GM21447 (cell line): ENCODE results near the gene LY6G6D.
"Not testable (repeated sequence)": the region's sequence is repeated elsewhere in the genome, so short reads cannot be mapped to it uniquely, and the experiment has no call there.

ENCODE experiments used
- ATAC-seq: cut with Tn5 transposase; IDR thresholded peaks from one replicate; pipeline ENCODE4 v1.9.1; 2021; ENCODE audit not compliant: unreplicated experiment

Gene LY6G6D

DNA sequence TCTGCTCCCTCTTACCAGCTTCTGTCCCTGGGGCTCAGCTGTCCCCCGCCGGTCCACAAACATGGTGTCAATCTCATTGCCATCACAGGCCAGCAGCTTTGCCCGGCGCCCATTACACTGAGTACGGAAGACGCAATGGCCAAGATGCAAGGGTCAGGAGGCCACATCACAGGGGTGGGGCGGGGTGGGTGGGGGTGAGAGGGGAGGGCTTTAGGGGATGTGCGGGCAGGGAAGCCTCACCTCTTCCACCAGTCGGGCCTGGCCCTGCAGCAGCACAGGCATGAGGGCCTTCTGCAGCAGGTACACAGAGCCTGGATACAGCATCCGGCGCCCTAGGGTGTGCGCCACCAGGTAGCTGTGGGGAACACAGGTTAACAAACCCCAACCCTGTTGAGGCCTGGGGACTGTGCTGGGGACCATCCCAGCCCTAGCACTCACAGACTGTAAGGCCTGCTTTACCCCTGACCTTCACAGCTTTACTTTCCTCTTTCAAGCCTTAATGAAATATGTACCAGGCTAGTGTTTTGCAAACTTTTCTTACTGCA is 23.5 kb upstream of the LY6G6D start:
- no peak for ATAC-seq

DNA sequence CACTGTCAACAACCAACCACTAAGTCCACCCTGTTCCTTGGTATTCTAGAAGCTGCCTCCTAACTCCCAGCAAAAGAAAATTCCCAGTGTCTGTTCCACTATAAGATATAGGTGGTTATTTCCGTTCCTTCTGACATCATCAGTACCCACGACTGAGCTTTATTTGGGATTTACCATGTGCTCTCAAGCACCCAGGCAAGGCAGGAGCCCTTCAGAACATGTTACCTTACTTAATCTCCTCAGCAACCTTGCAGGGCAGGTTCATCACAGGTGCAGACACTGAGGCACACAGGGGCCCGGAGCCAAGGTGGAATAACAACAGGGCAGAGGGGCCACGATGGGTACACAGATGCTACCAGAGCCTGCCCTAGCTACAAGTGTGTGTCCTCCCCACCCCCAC is 22.8 kb upstream of the LY6G6D start:
- ATAC-seq: no peak

DNA sequence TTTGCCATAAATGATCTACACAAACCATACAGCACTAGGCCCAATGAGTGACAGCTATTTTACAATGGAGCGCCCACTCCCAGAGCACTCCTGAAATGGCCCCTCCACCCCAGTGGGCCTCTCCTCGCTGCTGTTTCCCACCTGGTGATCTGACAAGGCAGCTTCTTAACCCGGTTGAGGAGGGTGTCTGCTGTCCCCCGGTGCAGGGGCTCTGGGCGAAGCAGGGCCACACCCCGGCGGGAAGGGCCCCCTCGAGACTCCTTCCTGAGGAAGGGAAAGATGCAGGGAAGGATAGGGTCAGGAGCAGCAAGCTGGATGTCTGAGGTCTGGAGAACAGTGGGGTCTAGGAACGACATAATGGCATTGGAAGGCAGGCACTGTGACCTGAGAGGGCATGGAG is 22.3 kb upstream of the LY6G6D start:
- ATAC-seq: no peak

DNA sequence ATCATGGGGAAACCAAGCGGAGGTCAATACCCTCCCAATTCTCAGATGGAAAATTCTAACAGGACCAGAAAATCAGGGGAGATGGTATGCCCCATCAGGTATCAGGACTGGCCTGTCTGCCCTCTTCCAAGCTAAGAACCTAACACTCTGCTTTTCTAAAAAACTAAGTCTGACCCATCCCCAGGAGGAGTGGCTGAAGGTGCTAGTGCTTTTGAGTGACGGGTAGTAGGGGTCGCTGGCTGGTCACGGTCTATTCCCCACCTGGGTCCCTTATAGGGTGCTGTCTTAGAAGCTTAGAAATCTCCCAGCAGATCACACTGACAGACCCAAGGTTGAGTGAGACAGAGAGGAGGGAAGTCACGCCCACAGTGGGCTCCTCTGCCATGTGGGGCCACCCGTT is 21.6 kb upstream of the LY6G6D start:
- no peak for ATAC-seq

DNA sequence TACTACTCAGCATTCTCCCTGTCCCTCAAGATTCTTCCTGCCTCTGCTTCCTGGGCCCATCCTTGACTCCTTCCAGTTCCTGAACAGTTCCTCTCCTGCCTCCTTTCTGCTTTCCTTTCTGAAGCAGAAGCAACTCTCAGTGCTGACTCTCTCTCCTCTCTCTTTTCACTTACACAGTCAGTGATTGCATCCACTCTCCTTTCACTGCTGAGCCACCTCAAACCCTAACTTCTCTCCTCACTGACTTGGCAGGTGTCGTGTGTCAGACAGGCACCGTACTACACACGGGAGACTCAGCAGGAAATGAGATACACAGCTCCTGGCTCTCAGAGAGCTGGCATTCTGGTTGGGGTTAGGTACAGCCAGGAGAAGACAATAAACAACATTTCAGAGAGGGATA is 17.6 kb upstream of the LY6G6D start:
- no peak for ATAC-seq

DNA sequence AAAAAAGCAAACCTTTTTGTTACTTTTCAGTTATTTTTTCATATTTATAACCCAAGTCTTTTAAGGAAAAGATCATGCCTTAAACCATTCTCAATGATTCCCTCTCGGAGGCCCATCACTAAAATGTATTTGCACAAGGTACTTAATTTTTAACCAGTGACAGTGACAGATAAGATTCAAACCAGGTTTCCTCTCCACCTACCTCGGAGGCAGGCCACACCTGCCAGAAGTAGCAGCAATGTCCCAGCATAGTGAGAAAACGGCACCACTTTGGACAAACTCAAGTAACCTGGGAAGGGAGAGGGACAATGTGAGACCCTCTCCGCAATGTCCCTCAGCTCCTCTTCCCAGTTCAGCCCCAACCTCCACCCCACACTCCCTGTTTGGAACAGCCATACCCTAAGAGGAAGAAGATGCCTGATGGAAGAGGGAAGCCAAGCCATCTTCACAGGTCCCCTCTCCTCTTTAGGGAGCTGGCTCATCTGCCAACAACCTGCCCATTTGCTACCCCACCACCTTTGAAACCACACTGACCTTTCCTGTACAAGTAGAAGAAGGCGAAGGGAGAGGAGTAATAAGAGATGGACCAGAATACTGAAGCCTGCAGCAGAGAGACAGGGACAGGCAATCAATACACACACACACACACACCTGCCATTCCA is 14.3 kb upstream of the LY6G6D start:
- no peak for ATAC-seq

DNA sequence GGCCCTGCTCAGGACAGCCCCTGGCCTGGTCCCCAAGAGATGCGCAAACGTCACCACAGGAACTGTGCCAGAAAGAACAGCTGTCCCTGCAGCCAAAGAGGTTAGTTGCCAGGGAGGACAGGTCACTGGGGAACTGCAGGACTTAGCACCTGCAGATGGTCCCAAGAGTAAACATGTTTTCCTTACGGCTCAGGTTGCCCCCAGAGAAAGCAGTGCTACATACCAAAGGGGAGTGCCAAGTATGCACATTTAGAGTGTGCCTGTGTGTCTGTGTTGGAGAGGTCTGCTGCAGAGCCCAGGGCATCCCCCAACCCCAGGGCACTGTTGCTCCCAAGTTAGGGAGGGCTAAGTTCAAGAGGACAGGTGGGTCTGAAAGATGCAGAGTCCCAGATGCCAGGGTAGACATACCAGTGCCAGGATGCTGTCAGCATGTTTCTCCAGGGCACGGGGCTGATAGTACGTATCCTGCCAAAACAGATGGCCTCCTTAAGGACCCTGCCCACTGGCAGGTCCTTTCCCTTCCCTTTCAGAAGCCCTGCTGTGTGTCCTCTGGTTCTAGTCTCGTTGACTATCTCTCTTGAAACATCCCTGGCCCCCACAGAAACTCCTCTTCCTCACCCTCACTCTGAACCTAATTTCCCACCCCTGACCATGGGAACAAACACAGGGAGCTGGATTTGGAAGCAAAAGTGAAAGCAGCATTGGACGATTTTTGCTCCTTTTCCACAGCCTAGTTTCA is 13.3 kb upstream of the LY6G6D start:
- ATAC-seq: no peak

DNA sequence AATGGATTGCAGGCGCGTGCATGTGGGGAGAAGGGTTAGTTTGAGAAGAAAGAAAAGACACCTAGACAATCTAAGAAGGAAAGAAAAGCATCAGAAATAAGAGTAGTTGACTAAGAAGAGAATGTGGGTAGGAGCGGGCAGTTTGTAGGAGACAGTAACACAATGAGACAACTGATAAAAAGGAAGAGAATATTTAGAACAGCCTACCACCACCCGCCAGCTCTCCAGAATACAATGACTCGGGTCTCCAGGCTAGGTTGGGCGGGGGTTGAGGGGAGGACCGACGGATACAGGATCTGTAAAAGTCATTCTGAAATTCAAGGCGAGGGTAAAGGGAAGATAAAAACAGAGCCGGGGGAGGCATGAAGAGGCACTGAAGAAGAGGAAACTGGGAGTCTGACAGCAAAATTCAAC is 12.7 kb upstream of the LY6G6D start:
- ATAC-seq: peak; percentile 11

DNA sequence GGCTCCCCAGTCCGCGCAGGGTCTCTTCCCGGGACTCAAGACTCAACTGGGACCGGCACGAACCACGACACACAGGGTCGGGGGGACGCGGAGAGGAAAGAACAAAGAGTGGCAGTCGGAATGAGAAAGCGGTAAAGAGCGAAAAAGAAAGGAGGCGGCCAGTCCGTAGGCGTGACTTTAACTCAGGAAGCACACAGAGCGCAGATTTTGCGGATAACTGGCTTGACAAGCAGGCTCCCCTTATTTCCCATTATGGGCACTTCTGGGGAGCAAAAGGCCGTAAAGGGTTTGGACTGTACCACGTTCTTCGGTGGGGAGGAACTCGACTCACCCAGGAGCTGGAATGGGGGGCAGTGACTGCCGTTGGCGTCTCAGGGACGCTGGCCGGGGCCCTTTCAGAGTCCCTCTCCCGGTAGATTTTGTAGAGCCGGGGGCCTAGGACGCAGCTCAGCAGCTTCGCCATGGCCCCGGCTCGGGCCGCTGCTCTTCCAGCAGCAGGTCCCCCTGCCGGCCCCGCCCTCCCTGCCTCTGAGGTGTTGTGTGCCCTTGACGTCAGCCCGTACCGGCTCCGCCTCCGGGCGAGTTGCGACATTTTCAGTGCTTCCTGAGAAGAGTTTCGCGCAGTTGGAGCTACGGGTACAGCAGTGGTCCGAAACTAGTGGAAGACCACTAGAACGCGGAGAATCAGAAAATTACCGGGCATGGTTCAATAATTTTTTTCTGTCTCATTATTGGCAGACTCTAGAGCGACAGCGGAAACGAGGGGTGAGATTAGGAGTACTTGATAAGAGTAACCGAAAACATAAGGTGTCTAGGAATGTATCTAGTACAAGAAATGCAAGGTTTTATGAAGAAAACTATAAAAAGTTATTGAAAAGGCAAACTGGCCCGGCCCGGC is 12.1 kb upstream of the LY6G6D start, which contains the start of gene ABHD16A:
Gene ABHD16A (minus strand): TSS at position 506 of the 898 bp plus-strand sequence. CDS start 43 bp downstream, at position 463.
- ATAC-seq: peak; percentile 91

DNA sequence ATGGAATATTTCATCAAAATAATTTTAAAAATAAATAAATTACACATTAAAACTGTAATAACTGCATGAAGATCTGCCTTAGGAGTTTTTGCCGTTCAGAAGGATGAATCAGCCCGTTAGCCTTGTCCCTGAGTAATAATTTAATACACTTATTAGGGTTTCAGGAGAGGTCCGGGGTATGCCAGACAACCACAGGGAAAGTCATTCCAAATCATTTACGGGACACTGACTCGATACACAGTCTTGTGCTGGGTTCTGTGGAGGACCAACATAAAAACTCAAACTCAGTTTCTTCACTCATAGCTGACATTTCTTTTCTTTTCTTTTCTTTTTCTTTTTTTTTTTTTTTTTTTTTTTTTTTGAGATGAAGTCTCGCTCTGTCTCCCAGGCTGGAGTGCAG is 9.2 kb upstream of the LY6G6D start:
- ATAC-seq: no peak

DNA sequence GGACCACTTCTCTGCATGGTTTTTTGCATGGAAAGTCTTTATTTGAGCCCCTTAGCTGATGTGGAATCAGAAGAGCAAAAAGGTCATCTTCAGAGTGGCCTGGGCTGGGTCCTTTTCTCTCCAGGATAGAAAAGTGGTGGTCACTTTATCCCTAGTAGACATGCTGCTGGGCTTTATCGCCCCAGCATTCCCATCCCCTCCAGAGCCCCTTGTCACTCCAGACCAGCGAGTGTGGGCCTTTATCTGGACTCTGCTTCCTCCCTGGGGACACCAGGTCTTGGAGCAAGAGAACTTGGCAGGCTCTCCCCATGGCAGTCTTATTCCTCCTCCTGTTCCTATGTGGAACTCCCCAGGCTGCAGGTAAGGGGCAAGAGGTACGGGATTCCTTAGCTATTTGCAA is 8.5 kb upstream of the LY6G6D start, which contains the start of gene LY6G6F:
Gene LY6G6F (plus strand): TSS at position 268 of the 400 bp plus-strand sequence. CDS start 41 bp downstream, at position 309.
- ATAC-seq: no peak

DNA sequence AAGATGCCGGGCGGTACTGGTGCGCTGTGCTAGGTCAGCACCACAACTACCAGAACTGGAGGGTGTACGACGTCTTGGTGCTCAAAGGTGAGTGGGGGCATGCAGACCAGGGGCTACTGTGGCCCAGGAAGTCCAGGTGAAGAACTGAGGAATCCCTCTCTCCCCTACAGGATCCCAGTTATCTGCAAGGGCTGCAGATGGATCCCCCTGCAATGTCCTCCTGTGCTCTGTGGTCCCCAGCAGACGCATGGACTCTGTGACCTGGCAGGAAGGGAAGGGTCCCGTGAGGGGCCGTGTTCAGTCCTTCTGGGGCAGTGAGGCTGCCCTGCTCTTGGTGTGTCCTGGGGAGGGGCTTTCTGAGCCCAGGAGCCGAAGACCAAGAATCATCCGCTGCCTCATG is 7.4 kb upstream of the LY6G6D start:
- ATAC-seq: no peak

DNA sequence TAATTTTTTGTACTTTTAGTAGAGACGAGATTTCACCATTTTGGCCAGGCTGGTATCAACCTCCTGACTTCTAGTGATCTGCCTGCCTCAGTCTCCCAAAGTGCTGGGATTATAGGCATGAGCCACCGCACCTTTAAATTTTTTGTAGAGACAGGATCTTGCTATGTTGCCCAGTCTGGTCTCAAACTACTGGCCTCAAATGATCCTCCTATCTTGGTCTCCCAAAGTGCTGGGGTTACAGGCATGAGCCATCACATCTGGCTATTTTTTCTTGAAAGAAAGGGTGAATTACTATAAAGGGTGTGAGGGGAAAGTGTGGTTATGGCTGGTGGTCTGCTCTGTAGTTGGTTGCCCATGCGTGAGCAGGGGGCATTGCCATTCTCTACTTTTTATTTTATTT is 6.9 kb upstream of the LY6G6D start:
- ATAC-seq: no peak

DNA sequence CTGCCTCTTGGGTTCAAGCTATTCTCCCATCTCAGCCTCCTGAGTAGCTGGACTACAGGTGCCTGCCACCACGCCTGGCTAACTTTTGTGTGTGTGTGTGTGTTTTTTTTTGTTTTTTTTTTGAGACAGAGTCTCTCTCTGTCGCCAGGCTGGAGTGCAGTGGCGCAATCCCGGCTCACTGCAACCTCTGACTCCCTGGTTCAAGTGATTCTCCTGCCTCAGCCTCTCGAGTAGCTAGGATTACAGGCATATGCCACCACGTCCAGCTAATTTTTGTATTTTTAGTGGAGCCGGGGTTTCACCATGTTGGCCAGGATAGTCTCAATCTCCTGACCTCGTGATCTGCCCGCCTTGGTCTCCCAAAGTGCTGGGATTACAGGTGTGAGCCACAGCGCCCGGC is 6.0 kb upstream of the LY6G6D start:
- not testable (repeated sequence) for ATAC-seq

DNA sequence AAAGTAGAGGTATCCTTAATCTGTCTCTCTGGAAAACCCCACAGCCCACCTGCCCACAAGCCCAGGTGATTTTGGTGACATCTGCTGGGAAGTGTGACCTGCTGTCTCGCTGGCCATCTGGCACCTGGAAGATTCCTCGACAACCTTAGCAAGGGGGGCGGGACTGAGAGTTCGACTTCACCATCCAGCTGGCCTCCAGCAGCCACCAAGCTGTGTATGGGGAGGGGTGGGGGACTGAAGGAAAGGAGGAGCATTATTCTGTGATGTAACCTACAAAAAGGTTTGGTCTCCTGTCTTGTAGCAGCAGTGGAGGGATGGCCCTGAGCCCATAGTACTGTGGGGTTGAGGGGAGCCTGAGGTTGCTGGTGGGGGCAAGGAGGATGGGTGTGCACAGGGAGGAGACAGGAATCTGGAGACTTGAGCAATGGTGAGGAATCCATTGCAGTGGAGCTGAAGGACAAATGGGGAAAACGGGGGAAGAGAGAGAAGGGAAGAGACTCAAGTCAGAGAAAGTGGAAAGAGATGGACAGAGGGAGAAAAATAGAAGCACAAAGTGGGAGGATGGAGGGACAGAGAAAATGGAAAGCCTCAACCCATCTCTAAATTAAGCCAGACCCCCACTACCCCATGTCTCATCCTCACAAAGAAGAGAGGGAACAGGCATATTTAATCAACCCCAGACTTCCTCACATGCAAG is 4.5 kb upstream of the LY6G6D start:
- ATAC-seq: no peak

DNA sequence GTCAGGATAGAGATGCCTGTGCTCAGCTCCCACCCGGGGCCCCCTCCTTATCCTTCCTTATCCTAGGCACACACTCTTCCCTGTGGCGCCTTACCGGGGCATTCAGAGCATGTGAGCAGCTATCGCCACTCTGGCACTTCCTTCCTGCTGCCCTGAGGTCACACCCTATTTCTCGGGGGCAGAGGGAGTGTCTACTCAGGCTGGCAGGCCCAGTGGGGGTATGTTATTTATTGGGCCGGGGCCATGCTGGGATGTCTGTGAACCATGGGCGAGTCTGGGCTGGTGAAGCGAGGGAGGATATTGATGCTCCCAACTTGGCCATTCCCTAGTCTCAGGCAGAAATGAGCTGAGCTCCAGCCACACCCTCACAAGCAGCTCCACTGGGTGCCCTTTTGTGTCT is 3.9 kb upstream of the LY6G6D start:
- no peak for ATAC-seq

DNA sequence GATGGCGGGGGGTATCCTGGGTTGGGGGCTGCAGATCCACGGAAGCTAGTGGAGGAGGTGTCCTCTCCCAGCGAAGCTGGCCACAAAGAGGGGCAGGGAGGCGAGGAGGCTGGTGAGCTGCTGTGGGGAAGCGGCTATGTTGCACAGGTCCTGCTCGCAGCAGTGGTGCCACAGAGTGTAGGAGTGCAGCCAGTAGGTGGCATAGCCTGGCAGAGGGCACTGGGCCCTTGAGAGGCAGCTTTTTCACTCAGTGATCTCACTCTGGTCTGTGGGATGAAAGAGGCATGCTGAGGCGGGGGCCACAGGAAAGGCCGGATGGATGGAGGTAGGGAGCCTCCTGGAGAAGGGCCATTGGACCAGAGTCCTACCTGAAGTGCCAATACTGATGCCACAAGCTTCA is 2.9 kb upstream of the LY6G6D start:
- no peak for ATAC-seq

DNA sequence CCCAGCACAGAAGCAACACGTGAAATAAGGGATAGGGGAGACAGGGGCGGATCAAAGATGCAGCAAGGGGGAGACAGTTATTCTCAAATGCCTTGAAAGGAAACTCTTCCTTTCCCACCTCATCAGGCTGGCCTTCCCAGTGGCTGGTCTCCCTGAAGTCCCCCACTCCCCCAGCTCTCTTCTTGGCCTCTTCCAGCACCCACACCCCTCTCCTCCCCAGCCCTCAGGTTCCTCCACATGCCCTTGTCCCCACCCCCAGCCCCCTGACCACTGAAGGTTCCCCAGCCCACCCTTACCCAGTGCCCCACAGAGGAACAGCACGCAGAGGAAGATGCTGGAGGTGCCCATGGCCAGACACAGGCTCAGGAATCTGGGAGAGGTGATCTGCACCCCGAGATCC is 1.7 kb upstream of the LY6G6D start:
- no peak for ATAC-seq

DNA sequence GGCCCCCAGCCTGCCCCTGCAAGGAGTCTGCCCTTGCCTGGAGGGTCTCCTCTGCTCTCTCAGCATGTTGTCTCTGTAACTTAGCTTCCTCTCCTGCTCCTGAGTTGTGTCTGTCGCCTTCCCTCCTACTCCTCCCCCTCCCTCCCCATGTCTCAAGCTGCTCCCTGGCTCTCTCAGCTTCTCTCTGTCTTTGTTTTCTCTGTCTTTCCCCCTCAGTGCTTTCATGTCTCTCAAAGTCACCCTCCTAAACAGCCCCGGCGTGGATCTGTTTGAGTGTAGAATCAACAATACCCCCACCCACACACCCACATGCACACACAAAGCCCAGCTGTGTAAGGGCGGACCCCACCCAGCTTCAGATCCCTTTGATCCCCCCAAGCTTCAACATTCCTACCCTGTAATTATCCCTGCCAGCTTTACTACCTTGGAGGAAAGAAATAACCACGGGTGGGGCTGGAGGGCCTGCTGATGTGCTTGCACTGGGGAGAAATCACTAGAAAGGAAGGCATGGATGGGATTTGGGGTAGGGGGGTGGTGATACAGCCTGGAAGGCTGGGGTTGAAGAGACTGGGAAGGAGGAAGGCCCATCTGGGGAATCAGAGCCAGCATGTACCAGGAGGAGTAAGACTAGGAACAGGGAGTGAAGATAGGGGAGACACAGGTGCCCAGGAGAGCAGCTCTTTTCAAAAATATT is 1.0 kb upstream of the LY6G6D start:
- ATAC-seq: no peak
